K562 (cell line): ENCODE data around the gene UBN2. TPM values are rescaled to one million over a fixed set of nuclear protein-coding genes. Genes with fewer than 3 reads are reported as not detected.

Experiments
- BMI1 ChIP-seq: fragments of 150-350 bp; IDR thresholded peaks from 2 replicates; pipeline ENCODE4 v1.6.1; 2014; ENCODE audit warnings: low read length
- ESRRB ChIP-seq: fragments of 250-450 bp; sonication (Bioruptor Pico); IDR thresholded peaks from 2 replicates; pipeline ENCODE4 v1.5.0; 2020; ENCODE audit warnings: mild to moderate bottlenecking, moderate library complexity, borderline replicate concordance
- EWSR1 ChIP-seq: fragments of 450-650 bp; IDR thresholded peaks from 2 replicates; pipeline ENCODE4 v1.6.1; 2018; ENCODE audit warnings: borderline replicate concordance, mild to moderate bottlenecking, low read depth, moderate library complexity; ENCODE audit not compliant: partially characterized antibody
- FOXK1 ChIP-seq: sonication (generic); formaldehyde crosslinking; IDR thresholded peaks from 2 replicates; pipeline ENCODE4 v1.8.0; 2022; ENCODE audit warnings: missing genetic modification reagents, mild to moderate bottlenecking, borderline replicate concordance
- IRF9 ChIP-seq: fragments of 450-650 bp; IDR thresholded peaks from 2 replicates; pipeline ENCODE4 v1.6.1; 2016; ENCODE audit warnings: missing biosample characterization, missing genetic modification characterization
- MECOM ChIP-seq: fragments of 250-450 bp; sonication (Bioruptor Pico); IDR thresholded peaks from 2 replicates; pipeline ENCODE4 v1.8.0; 2022; ENCODE audit warnings: inconsistent platforms
- NFXL1 ChIP-seq: fragments of 450-650 bp; formaldehyde crosslinking; IDR thresholded peaks from 2 replicates; pipeline ENCODE4 v1.4.0; 2021; ENCODE audit warnings: mild to moderate bottlenecking
- SAP30 ChIP-seq: fragments of 200-600 bp; sonication (generic); IDR thresholded peaks from 2 replicates; pipeline ENCODE4 v1.6.1; 2012; ENCODE audit warnings: borderline replicate concordance, low read depth, mild to moderate bottlenecking, moderate library complexity, low read length, control low read depth, inconsistent platforms; ENCODE audit not compliant: insufficient read depth, poor library complexity, severe bottlenecking
- SFPQ ChIP-seq: fragments of 200-400 bp; formaldehyde crosslinking; IDR thresholded peaks from 2 replicates; pipeline ENCODE4 v1.6.1; 2017; ENCODE audit warnings: mild to moderate bottlenecking, low read depth, low read length, moderate library complexity
- SRF ChIP-seq, 2 experiments: fragments of 250-450, 450-650 bp in 1 of 2; sonication (Bioruptor Pico) in 1 of 2; sonication (generic) in 1 of 2; formaldehyde crosslinking; IDR thresholded peaks; 2 replicates each; pipeline versions ENCODE4 v1.5.0 to v1.5.1; 2020 to 2022; ENCODE audit warnings: mild to moderate bottlenecking in 1 of 2, missing genetic modification reagents in 1 of 2
- TCF7 ChIP-seq: sonication (generic); IDR thresholded peaks from 2 replicates; pipeline ENCODE4 v1.6.1; 2016; ENCODE audit warnings: antibody characterized with exemption, borderline replicate concordance
- ZBTB2 ChIP-seq: fragments of 450-650 bp; IDR thresholded peaks from 2 replicates; pipeline ENCODE4 v1.6.1; 2016; ENCODE audit warnings: antibody characterized with exemption
- ZNF184 ChIP-seq: sonication (generic); formaldehyde crosslinking; IDR thresholded peaks from 2 replicates; pipeline ENCODE4 v1.5.0; 2020; ENCODE audit warnings: missing genetic modification reagents
- ZNF253 ChIP-seq: fragments of 250-450 bp; sonication (Bioruptor Pico); conservative IDR thresholded peaks from 2 replicates; pipeline ENCODE4 v1.6.1; 2021; ENCODE audit warnings: mild to moderate bottlenecking
- ZNF311 ChIP-seq: fragments of 250-450 bp; sonication (Bioruptor Pico); IDR thresholded peaks from 2 replicates; pipeline ENCODE4 v1.4.0; 2020; ENCODE audit warnings: mild to moderate bottlenecking, moderate library complexity
- ZNF57 ChIP-seq: fragments of 450-650 bp; formaldehyde crosslinking; IDR thresholded peaks from 2 replicates; pipeline ENCODE4 v1.4.0; 2020; ENCODE audit warnings: mild to moderate bottlenecking, moderate library complexity
- ZNF592 ChIP-seq: fragments of 450-650 bp; IDR thresholded peaks from 2 replicates; pipeline ENCODE4 v1.6.1; 2017; ENCODE audit warnings: antibody characterized with exemption, mild to moderate bottlenecking
- polyA plus RNA-seq, 8 experiments: library from polyadenylated mRNA; depleted of rRNA in 4 of 8; stranded (reverse) in 5 of 8; unstranded in 3 of 8; fragments of >200 nt; fragmentation: Nextera tagmentation in 2 of 8; fragmentation: Illumina TruSeq in 1 of 8; extraction: Ambion mirVana in 2 of 8; extraction: Trizol in 1 of 8; gene quantifications; 2 replicates each; pipeline versions ENCODE4 v1.2.1 to v1.2.3, GENCODE V29; 2011 to 2014; ENCODE audit warnings: inconsistent platforms in 1 of 8, missing spikeins in 1 of 8
- total RNA-seq, 7 experiments: library from RNA; depleted of rRNA in 6 of 7; stranded (reverse); fragments of >200 nt in 6 of 7; fragmentation: Illumina TruSeq in 2 of 7; extraction: Trizol in 2 of 7; gene quantifications; 2 replicates each; pipeline versions ENCODE4 v1.2.1 to v1.2.3, GENCODE V29; 2011 to 2021; ENCODE audit warnings: low replicate concordance in 1 of 7

Gene UBN2
- total and polyA plus RNA-seq, 9 of the 15 experiments (the other 6 are each of a cell fraction or from before 2014, with no cell fraction given) = 1.2 to 19.5 (median 9.9) TPM

GRCh38 chr7:139340037-139340807 lies 109.2 kb downstream of the UBN2 start (continued):
- peak; percentile 100 for TF ChIP-seq ZBTB2
- TF ChIP-seq ZNF253 (CRISPR knock-in tag) = no peak; the same call in 1 of the 2 replicates
- TF ChIP-seq ZNF184 (CRISPR knock-in tag) = no peak
- no peak; the same call in 1 of the 2 replicates for TF ChIP-seq MECOM
- TF ChIP-seq ZNF311 (CRISPR knock-in tag) = peak; percentile 82
- TF ChIP-seq BMI1 = no peak
- TF ChIP-seq NFXL1 (CRISPR knock-in tag) = 0 out of 2 replicates have a peak, but pooled peaks have one; percentile 37
- TF ChIP-seq IRF9 (tag) = no peak; the same call in 1 of the 2 replicates
- TF ChIP-seq SFPQ = no peak
- no peak for TF ChIP-seq SAP30
- TF ChIP-seq ESRRB (CRISPR knock-in tag) = no peak
- peak; percentile 82; the same call in 1 of the 2 replicates for TF ChIP-seq TCF7
- TF ChIP-seq ZNF57 (CRISPR knock-in tag) = no peak
- TF ChIP-seq FOXK1 (CRISPR knock-in tag) = peak; percentile 96
- TF ChIP-seq SRF (CRISPR knock-in tag; IDR thresholded peaks at IDR 0.05) = peak; percentile 68 to 96; a peak in 3 of 4 replicates
- TF ChIP-seq EWSR1 = no peak
- TF ChIP-seq ZNF592 = peak; percentile 92
